Activated T-cell treated with anti-CD3 and anti-CD28 coated beads, Interleukin-2, amount 50 U/mL, for 1 hour (primary cell): ENCODE data around the gene NOTCH2NLA.
"Not testable (repeated sequence)": the region's sequence is repeated elsewhere in the genome, so short reads cannot be mapped to it uniquely, and the experiment has no call there.

Source experiments
- DNase-seq: peaks from one replicate; pipeline ENCODE4 v3.0.0-alpha.2; 2020

Gene NOTCH2NLA

DNA sequence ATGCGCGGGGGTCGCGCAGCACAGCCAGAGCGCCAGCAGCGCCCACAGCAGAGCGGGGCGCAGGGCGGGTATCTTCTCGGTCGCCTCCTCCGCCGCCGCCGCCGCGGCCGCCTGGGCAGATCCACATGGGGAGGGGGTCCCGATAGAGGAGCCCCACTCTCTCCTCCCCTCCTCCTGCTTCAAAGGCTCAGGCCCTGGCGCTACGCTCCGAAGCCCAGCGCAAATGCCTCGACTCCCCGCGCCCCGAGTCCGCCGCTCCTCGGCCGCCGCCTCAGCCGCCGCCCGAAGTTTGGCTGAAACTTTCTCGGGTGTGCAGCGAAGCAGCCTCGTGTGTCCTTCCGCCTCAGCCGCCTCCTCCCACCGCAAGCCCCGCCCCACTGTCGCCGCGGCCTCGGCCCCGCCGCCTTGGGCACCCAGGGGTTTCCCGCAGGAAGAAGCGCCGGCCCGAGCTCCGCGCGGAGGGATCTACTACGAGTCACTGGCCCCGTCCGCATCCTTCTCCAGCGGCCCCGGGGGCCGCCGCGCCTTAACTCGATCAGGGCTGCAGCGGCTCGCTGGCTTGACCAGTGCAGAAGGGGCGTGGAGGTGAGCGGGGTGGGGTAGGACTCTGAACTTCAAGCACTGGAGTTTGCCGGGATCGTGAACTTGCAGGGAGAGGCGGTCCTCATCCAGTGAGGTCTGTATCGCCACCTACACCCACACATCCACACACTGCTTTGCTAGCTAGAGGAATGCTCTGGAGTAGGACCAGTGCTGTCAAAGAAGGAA, at the start of gene NOTCH2NLA:
TSS of gene NOTCH2NLA (minus strand) at position 312 of the 768 bp plus-strand sequence. CDS start 39,684 bp downstream, outside the sequence.
- DNase-seq, result peak; percentile 74

- DNase-seq, result not testable (repeated sequence)
Measured at GRCh38 chr1:146278346-146278745, 49.5 kb upstream of the NOTCH2NLA start.

DNA sequence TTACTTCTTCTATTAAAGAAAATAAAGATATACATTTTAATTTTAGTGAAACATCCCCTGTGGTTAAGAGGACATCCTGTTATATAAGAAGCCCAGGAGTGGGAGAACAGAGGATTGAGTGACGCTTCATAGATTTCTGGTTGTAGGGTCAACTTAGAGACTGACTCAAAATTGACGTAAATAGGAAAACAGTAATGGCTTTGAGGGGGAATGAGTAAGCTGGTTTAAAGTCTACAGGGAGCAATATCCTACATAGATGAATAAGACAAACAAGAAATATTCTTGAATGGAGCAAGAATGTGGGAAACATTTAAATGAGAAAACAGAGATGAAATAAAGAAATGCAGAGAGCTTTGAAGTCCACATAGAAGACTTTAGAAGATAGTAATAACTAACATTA, 48.3 kb upstream of the NOTCH2NLA start:
- DNase-seq, result not testable (repeated sequence)

- not testable (repeated sequence) for DNase-seq
Measured at GRCh38 chr1:146274083-146274482, 45.3 kb upstream of the NOTCH2NLA start.

- DNase-seq, result not testable (repeated sequence)
Measured at GRCh38 chr1:146273194-146273593, 44.4 kb upstream of the NOTCH2NLA start.

DNA sequence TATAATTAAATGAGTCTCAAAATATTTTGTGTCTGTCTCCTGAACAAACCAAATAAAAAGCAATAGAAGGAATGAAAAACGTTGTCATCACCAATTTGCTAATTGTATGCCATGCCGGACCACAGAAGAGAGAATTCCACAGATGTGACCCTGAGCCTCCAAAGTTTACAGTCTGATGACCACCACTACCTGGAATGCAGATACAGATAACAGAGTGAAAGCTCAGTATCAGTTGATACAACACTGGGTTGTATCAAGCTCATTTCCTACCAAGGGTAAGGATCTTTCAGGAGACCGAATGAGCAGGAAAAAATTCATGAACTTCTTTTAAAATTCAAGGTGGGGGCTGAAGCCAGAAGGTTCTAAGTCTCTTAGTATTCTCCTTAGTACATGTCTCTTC, 43.9 kb upstream of the NOTCH2NLA start:
- not testable (repeated sequence) for DNase-seq

- DNase-seq, result not testable (repeated sequence)
Measured at GRCh38 chr1:146271977-146272376, 43.2 kb upstream of the NOTCH2NLA start.

- not testable (repeated sequence) for DNase-seq
Measured at GRCh38 chr1:146270129-146270528, 41.3 kb upstream of the NOTCH2NLA start.

DNA sequence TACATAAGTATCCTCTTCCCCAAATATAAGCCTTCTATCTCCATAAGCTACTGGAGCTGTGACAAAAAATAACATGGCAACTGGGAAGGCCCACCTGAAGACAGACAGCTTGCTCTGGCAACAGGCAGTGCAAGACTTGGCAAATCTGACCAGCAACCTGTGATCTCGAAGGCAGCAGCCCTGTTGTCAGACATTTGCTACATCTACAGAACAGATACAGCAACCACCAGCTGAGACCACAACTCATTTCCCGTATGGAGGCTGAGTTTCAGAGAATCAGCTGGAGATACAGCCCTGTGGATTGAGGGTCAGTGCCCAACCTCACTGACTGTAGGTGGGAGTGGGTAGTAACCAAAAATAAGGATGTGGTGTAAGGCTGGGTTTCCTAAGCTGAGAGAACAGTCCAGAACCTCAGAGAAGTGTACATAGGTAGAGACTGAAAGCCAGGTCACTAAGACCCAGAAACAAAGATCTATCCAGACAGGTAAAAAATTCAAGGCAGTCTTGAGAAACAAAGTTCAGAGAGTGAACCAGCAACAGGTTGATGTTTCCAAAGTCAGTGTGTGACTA, 37.4 kb upstream of the NOTCH2NLA start:
- DNase-seq, result peak; percentile 4

DNA sequence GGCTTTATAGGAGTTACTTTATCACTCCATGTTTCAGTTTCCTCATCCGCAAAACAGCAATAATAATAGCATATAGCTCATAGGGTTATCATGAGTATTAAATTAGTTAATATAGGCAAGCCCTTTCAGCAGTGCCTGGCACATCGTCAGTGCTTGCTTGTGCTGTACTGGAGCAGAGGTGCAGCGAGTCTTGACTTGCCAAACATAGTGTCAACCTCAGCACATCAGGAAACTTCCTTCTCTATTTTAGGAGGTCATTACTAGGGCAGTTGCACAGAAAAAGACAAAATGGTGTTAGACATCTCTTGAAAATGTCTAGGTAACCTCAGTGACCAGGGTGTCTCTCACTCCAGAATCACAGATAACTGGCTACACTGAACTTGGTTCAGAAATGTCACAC, 35.9 kb upstream of the NOTCH2NLA start:
- not testable (repeated sequence) for DNase-seq

- not testable (repeated sequence) for DNase-seq
Measured at GRCh38 chr1:146260006-146260730, 31.3 kb upstream of the NOTCH2NLA start.

GRCh38 chr1:146257992-146258552, 29.3 kb upstream of the NOTCH2NLA start:
- DNase-seq, result not testable (repeated sequence)

DNA sequence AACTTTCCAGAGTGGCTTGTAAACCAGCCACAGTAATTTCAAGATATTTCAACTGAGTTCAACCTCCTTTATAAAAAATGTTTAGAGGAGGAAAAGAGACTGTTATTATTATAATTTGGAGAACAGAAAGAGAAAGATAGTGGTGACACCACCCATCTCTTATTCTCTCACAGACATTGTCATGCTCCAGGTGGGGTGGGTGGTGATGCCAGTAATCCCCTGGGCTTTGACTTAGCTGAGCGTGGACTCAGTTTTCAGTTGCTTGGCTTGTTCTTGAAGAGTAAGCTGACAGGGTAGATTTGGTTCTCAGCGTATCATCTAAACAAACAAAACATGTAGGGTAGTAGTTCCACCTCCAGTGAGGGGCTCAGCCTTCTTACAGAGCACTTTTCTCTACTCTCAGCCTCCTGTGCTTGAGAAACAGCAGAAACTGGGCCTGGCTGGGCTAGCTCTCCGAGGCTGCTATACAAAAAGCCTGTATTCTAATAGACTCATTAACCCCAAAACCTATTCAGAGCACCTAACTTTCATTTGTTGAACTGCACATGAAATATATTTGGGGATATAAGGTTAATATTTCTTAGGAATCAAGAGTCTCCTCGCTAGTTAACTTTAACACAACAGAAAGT, 25.9 kb upstream of the NOTCH2NLA start:
- not testable (repeated sequence) for DNase-seq

GRCh38 chr1:146253249-146253855, 24.5 kb upstream of the NOTCH2NLA start:
- DNase-seq, result not testable (repeated sequence)

DNA sequence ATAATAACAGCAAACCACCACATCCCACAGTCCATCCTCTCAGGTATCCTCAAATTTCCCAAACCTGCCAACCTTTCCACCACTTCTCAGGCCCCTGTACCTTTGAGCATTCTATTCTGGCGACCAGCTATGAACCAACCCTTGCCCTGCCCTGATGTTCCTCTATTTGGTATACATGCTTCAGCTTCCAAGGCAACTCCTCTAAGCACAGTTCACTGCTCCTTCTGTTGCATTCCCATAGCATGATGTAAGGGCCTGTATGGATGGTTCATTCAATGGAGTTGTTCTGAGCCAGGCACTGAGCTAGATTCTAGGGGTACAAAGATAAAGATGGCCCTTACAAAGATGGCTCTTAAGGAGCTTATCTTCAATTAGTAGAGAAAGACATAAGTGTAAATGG, 22.7 kb upstream of the NOTCH2NLA start:
- DNase-seq, result not testable (repeated sequence)

DNA sequence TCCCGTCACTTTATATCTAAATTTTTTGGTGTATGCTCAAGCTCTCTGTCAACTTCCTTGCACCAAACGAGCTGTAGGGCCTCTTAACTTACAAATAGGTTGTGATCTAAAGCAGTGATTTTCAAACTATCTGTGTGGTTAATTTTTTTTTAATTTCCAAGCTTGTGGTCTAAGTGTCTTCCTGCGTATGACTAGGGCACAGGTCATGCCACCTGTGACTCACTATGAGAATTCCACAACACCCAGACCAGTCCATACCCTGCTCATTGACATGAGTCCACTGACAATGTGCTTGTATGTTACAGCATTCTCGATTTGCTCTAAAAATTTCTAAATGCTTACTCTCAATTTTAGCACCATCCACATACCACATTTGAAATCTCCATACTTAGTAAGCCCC, 19.8 kb upstream of the NOTCH2NLA start:
- not testable (repeated sequence) for DNase-seq

DNA sequence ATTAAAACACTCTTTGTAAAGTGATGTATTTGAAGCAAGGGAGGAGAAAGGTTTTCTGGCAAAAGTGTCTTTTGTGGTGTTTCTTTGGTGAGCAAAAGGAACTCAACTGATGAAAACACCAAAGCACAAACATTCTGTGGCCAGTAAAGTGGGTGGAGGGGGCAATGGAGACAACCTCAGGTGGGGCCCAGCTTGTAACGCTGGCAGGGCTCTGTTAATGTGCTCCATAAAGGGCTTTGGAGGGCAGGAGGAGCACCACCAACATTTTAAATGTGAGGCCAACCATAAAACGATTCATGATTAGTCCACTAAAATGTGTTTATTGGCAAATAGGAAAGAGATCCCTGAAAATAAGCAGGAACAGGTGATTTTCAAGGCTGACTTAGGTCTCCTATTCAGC, 7.8 kb upstream of the NOTCH2NLA start:
- not testable (repeated sequence) for DNase-seq

- DNase-seq, result not testable (repeated sequence)
Measured at GRCh38 chr1:146236026-146236601, 7.3 kb upstream of the NOTCH2NLA start.

- peak; percentile 48 for DNase-seq
Measured at GRCh38 chr1:146228144-146228682, 608 bp downstream of the NOTCH2NLA start.

- DNase-seq, result not testable (repeated sequence)
Measured at GRCh38 chr1:146174531-146174930, 54.3 kb downstream of the NOTCH2NLA start.

GRCh38 chr1:146167740-146168139, 61.1 kb downstream of the NOTCH2NLA start:
- not testable (repeated sequence) for DNase-seq

GRCh38 chr1:146167273-146167672, 61.5 kb downstream of the NOTCH2NLA start:
- DNase-seq, result not testable (repeated sequence)
